NCI-H226 (cell line): Measurements from ENCODE around the gene PLET1.

Experiments used
- DNase-seq: peaks from one replicate; pipeline ENCODE4 v3.0.0-alpha.2; 2015

The PLET1 gene

GRCh38 chr11:112280268-112281126 is 19.8 kb upstream of the PLET1 start:
- peak; percentile 62 for DNase-seq

GRCh38 chr11:112279901-112280267 is 19.2 kb upstream of the PLET1 start:
- no peak for DNase-seq

GRCh38 chr11:112278803-112279202 is 18.1 kb upstream of the PLET1 start:
- DNase-seq: no peak

- DNase-seq: no peak
These were observed 17.3 kb upstream of the PLET1 start for GRCh38 chr11:112277941-112278340.

- no peak for DNase-seq
These were observed 16.4 kb upstream of the PLET1 start for GRCh38 chr11:112277029-112277428.

GRCh38 chr11:112274007-112274783 is 13.5 kb upstream of the PLET1 start:
- no peak for DNase-seq

- DNase-seq: peak; percentile 50
These were observed 12.4 kb upstream of the PLET1 start for GRCh38 chr11:112273066-112273465.

- no peak for DNase-seq
These were observed 10.6 kb upstream of the PLET1 start for GRCh38 chr11:112271242-112271641.

- no peak for DNase-seq
These were observed 10.0 kb upstream of the PLET1 start for GRCh38 chr11:112270551-112271180.

- no peak for DNase-seq
These were observed 8.5 kb upstream of the PLET1 start for GRCh38 chr11:112269139-112269538.

GRCh38 chr11:112268406-112268805 is 7.7 kb upstream of the PLET1 start:
- no peak for DNase-seq

- peak; percentile 28 for DNase-seq
These were observed 6.5 kb upstream of the PLET1 start for GRCh38 chr11:112267188-112267591.

GRCh38 chr11:112266410-112266778 is 5.7 kb upstream of the PLET1 start:
- no peak for DNase-seq

- DNase-seq: no peak
These were observed 5.2 kb upstream of the PLET1 start for GRCh38 chr11:112265659-112266409.

GRCh38 chr11:112255067-112255720 is 5.5 kb downstream of the PLET1 start:
- no peak for DNase-seq

- DNase-seq: no peak
These were observed 6.9 kb downstream of the PLET1 start for GRCh38 chr11:112253605-112254242.

GRCh38 chr11:112249871-112250610 is 10.6 kb downstream of the PLET1 start:
- DNase-seq: peak; percentile 40

GRCh38 chr11:112248201-112248600 is 12.5 kb downstream of the PLET1 start:
- DNase-seq: peak; percentile 26

GRCh38 chr11:112247201-112247600 is 13.5 kb downstream of the PLET1 start:
- no peak for DNase-seq

- peak; percentile 77 for DNase-seq
These were observed 19.2 kb downstream of the PLET1 start for GRCh38 chr11:112241486-112241885.

- no peak for DNase-seq
These were observed 22.6 kb downstream of the PLET1 start for GRCh38 chr11:112238041-112238440.
